DND-41 (cell line): ENCODE measurements around the gene RALGPS2.

Source experiments
- ATAC-seq: fragments of 200-7000 bp; cut with Tn5 transposase; 3 replicates; pipeline ENCODE4 v1.9.1; 2021; ENCODE audit warnings: low read depth; ENCODE audit not compliant: insufficient read depth
- DNase-seq: peaks from one replicate; pipeline ENCODE4 v3.0.0-alpha.2; 2020
- H2AFZ ChIP-seq: 2 replicates; pipeline ENCODE4 v1.6.0; 2012; ENCODE audit warnings: low read depth, low read length
- H3K27ac ChIP-seq: 2 replicates; pipeline ENCODE4 v1.5.1; 2012; ENCODE audit warnings: low read length, inconsistent platforms
- H3K27me3 ChIP-seq: fragments of 200-600 bp; sonication (generic); 2 replicates; pipeline ENCODE4 v1.6.0; 2012; ENCODE audit warnings: low read length, mild to moderate bottlenecking, inconsistent platforms; ENCODE audit not compliant: insufficient read depth, poor library complexity
- H3K36me3 ChIP-seq: 2 replicates; pipeline ENCODE4 v1.5.1; 2012; ENCODE audit warnings: low read length, inconsistent platforms; ENCODE audit not compliant: insufficient read depth
- H3K4me1 ChIP-seq: 2 replicates; pipeline ENCODE4 v1.5.1; 2012; ENCODE audit warnings: mild to moderate bottlenecking, low read length; ENCODE audit not compliant: insufficient read depth
- H3K4me2 ChIP-seq: 2 replicates; pipeline ENCODE4 v1.6.0; 2012; ENCODE audit warnings: mild to moderate bottlenecking, moderate library complexity, low read length, inconsistent platforms; ENCODE audit not compliant: insufficient read depth
- H3K4me3 ChIP-seq, 2 experiments: fragments of 200-600 bp in 1 of 2; shearing (Covaris generic) in 1 of 2; 2 replicates each; pipeline ENCODE4 v1.5.1; 2012 to 2016; ENCODE audit warnings: inconsistent platforms in 2 of 2, low read length in 2 of 2, mild to moderate bottlenecking in 2 of 2, low read depth in 1 of 2, moderate library complexity in 1 of 2
- H3K79me2 ChIP-seq: 2 replicates; pipeline ENCODE4 v1.6.0; 2012; ENCODE audit warnings: low read length, inconsistent platforms; ENCODE audit not compliant: insufficient read depth
- H3K9ac ChIP-seq: 2 replicates; pipeline ENCODE4 v1.6.0; 2012; ENCODE audit warnings: low read depth, mild to moderate bottlenecking, inconsistent platforms, low read length, moderate library complexity
- H3K9me3 ChIP-seq: 2 replicates; pipeline ENCODE4 v1.5.1; 2012; ENCODE audit warnings: low read length, moderate library complexity, mild to moderate bottlenecking, inconsistent platforms; ENCODE audit not compliant: insufficient read depth, severe bottlenecking
- H4K20me1 ChIP-seq: 2 replicates; pipeline ENCODE4 v1.6.0; 2012; ENCODE audit warnings: low read length; ENCODE audit not compliant: insufficient read depth
- CTCF ChIP-seq: IDR thresholded peaks from 2 replicates; pipeline ENCODE4 v1.5.1; 2012; ENCODE audit warnings: borderline replicate concordance, low read length, moderate library complexity, mild to moderate bottlenecking; ENCODE audit not compliant: poor library complexity, severe bottlenecking; ENCODE audit errors: extremely low read depth
- EZH2 ChIP-seq: IDR thresholded peaks from 3 replicates; pipeline ENCODE4 v1.6.1; 2012; ENCODE audit warnings: borderline replicate concordance, low read depth, mild to moderate bottlenecking, moderate library complexity, low read length, inconsistent platforms; ENCODE audit not compliant: severe bottlenecking

The RALGPS2 gene

GRCh38 chr1:178940068-178940765 is 215.2 kb downstream of the RALGPS2 start:
- Histone ChIP-seq H3K9me3 (no peaks in the 10 kb centered on the region), H3K36me3 (no peaks in the 10 kb centered on the region), H3K4me2 (no peak overlapping the region), H3K9ac (no peak overlapping the region), H2AFZ (no peak overlapping the region), H3K4me1 (no peaks in the 10 kb centered on the region), H3K4me3 (no peak overlapping the region), H3K27ac (no peak overlapping the region), H3K27me3 (no peaks in the 10 kb centered on the region), H3K79me2 (no peaks in the 10 kb centered on the region), H4K20me1 (no peaks in the 10 kb centered on the region)
- ATAC-seq (no peak), DNase-seq (no peak)
- TF ChIP-seq EZH2, result no peak

GRCh38 chr1:178941261-178941689 is 216.2 kb downstream of the RALGPS2 start:
- DNase-seq (peak; percentile 11), ATAC-seq (no peak)
- Histone ChIP-seq H3K27me3 (no peaks in the 10 kb centered on the region), H3K79me2 (no peaks in the 10 kb centered on the region), H3K4me3 (no peak overlapping the region), H3K9ac (no peak overlapping the region), H3K4me2 (no peak overlapping the region), H3K27ac (no peak overlapping the region), H3K9me3 (no peaks in the 10 kb centered on the region), H3K4me1 (no peaks in the 10 kb centered on the region), H4K20me1 (no peaks in the 10 kb centered on the region), H2AFZ (no peak overlapping the region), H3K36me3 (no peaks in the 10 kb centered on the region)
- TF ChIP-seq CTCF (no peak), EZH2 (no peak)

- Histone ChIP-seq H3K36me3 (no peaks in the 10 kb centered on the region), H2AFZ (no peak overlapping the region)
Observed at GRCh38 chr1:178941849-178942248, 216.8 kb downstream of the RALGPS2 start.

More at GRCh38 chr1:178941849-178942248, 216.8 kb downstream of the RALGPS2 start:
- TF ChIP-seq EZH2 (no peak), CTCF (no peak)
- H3K4me1 ChIP-seq, result no peaks in the 10 kb centered on the region
- H3K4me2 ChIP-seq, result no peak overlapping the region
- ATAC-seq (no peak), DNase-seq (no peak)
- H4K20me1 ChIP-seq, result no peaks in the 10 kb centered on the region
- H3K4me3 ChIP-seq, result no peak overlapping the region
- H3K27ac ChIP-seq, result no peak overlapping the region
- H3K79me2 ChIP-seq, result no peaks in the 10 kb centered on the region
- no peak overlapping the region for H3K9ac ChIP-seq
- no peaks in the 10 kb centered on the region for H3K27me3 ChIP-seq
- no peaks in the 10 kb centered on the region for H3K9me3 ChIP-seq
